Measurements from ENCODE around the gene RGS7. TPM values are rescaled to one million over a fixed set of nuclear protein-coding genes. Genes with fewer than 3 reads are reported as not detected.

The RGS7 gene
- total and polyA plus RNA-seq, 10 donors: 0.09 to 1.8 (median 0.72) TPM; not detected in 1

DNA sequence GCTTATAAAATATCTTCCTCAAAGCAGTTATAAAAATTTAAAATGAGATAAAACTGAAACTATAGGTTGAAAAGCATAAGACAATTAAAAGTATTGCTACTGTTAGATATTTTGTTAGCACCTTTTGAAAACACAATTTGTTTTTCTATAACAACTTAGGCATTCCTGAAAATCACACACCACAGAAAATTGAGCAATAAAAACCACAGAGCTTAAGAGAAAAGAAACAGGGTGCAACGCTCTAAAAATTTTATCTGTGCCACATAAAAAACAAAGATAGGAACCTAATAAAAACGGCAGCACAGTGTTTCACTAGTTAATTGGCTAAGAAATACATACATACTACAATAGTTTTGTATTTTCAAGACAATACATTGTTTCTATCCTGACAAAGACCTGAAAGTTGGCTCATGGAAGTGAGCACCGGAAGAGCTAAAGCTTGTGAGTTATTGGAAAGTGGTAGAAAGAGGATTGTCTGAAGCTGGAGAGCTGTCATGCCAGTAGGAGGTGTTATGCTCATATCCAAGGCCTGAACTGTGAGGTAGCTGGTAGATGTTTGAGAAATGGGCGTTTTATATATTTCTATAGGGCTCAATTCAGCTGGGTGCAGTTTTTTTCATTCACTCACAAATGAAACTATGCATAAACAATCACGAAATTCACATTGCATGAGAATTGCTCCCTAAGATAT, 45.8 kb downstream of the RGS7 start:
- TF ChIP-seq, protein P1, sequence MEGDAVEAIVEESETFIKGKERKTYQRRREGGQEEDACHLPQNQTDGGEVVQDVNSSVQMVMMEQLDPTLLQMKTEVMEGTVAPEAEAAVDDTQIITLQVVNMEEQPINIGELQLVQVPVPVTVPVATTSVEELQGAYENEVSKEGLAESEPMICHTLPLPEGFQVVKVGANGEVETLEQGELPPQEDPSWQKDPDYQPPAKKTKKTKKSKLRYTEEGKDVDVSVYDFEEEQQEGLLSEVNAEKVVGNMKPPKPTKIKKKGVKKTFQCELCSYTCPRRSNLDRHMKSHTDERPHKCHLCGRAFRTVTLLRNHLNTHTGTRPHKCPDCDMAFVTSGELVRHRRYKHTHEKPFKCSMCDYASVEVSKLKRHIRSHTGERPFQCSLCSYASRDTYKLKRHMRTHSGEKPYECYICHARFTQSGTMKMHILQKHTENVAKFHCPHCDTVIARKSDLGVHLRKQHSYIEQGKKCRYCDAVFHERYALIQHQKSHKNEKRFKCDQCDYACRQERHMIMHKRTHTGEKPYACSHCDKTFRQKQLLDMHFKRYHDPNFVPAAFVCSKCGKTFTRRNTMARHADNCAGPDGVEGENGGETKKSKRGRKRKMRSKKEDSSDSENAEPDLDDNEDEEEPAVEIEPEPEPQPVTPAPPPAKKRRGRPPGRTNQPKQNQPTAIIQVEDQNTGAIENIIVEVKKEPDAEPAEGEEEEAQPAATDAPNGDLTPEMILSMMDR (IDR thresholded peaks at IDR 0.05 in 8 of 11, conservative IDR thresholded peaks at IDR 0.05 in 3 of 11): no peak
- TF ChIP-seq POLR2AphosphoS5 (IDR thresholded peaks at IDR 0.05) (no peak), POLR2A (IDR thresholded peaks at IDR 0.05) (no peak)
- no peak for DNase-seq
- Histone ChIP-seq H3K27ac (no peak overlapping the region), H3K36me3 (no peaks in the 10 kb centered on the region), H3K9me3 (no peaks in the 10 kb centered on the region), H3K4me3 (no peak overlapping the region), H3K27me3 (replicated peaks in 1 of 7) (no peaks in the 10 kb centered on the region), H3K4me1 (no peaks in the 10 kb centered on the region)
- WGBS, 5 donors: 56 to 70% (median 57%) methylated on average over 5 of the region's 5 CpGs
- intact Hi-C loops (cut with DNase I; ENCODE audit: low total_unique reads): no loop called here

DNA sequence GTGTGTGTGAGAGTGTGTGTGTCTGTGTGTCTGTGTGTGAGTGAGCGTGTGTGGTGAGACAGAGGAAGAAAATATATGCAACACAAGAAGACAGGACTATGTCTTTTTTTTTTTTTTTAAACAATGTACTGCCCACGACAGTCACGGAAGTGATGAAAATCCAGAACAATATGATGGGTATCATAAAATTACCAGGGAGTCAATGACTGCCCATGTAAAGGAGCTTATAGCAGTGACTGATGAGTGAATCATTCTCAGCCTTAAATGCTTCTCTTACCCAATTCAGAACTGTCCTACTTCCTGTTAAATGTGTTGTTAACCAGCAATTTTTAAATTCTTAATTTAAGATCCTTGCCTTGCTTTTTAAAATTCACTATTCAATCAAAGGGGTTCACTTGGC, 46.6 kb downstream of the RGS7 start:
- Histone ChIP-seq H3K4me1 (no peaks in the 10 kb centered on the region), H3K27me3 (replicated peaks in 1 of 7) (no peaks in the 10 kb centered on the region), H3K9me3 (peaks cover 0 to 6% (median under 1%) of the 10 kb centered on the region in 8 donors), H3K4me3 (no peak overlapping the region), H3K36me3 (no peaks in the 10 kb centered on the region), H3K27ac (no peak overlapping the region)
- no peak for DNase-seq
- WGBS, 5 donors: 81 to 90% (median 88%) methylated on average over 3 of the region's 3 CpGs
- TF ChIP-seq, protein P1 (IDR thresholded peaks at IDR 0.05 in 8 of 11, conservative IDR thresholded peaks at IDR 0.05 in 3 of 11): no peak
- TF ChIP-seq POLR2AphosphoS5 (IDR thresholded peaks at IDR 0.05) (no peak), POLR2A (IDR thresholded peaks at IDR 0.05) (no peak)
- intact Hi-C loops (cut with DNase I; ENCODE audit: low total_unique reads): no loop called here

DNA sequence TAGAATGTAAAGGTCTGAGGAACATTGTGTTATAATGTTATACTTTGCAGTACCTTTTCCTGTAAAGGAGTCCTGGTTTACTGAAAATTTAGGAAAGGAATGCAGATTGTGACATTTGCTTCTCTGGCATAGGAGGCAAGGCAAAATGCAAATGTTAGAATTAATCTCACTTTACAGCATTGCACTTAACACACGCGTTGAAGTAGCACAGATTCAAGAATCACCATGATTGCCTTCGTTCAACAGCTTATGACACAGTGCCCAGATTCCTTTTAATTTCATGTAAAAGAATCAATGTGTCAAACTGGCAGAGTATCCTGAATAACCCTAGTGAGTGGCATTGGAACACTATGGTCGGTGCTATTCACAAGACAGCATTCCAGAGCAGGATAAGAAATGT, 47.4 kb downstream of the RGS7 start:
- no peaks in the 10 kb centered on the region for H3K4me1 ChIP-seq
- H3K4me3 ChIP-seq: no peak overlapping the region
- DNase-seq: no peak
- no peak overlapping the region for H3K27ac ChIP-seq
- H3K27me3 ChIP-seq (replicated peaks in 1 of 7): no peaks in the 10 kb centered on the region
- WGBS, 5 donors: 82 to 91% (median 83%) methylated on average over 4 of the region's 4 CpGs
- intact Hi-C loops (cut with DNase I; ENCODE audit: low total_unique reads): no loop called here
- H3K36me3 ChIP-seq: no peaks in the 10 kb centered on the region
- H3K9me3 ChIP-seq: peaks cover 0 to 14% (median 9%) of the 10 kb centered on the region in 8 donors
- TF ChIP-seq POLR2AphosphoS5 (IDR thresholded peaks at IDR 0.05): no peak
- TF ChIP-seq POLR2A (IDR thresholded peaks at IDR 0.05): no peak
- TF ChIP-seq, protein P1 (IDR thresholded peaks at IDR 0.05 in 8 of 11, conservative IDR thresholded peaks at IDR 0.05 in 3 of 11): no peak

DNA sequence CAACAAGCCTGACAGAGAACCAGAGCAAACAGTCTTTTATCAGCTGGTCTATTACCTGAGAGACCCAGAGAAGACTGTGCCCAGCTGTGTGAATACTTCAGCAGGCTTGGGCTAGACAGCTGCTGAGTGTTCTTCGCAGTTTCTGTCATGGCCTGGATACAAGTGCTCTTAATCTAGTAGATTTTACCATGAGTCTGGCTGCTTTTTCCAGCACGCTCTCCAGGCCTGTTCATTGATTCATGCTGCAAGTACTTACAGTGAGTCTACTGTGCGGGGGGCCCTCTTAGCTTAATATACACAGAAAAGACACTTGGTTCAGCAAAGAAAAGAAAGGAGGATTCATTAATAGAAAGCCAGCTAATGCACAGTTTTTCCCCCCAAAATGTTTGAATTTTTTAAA, 48.5 kb downstream of the RGS7 start:
- intact Hi-C loops (cut with DNase I; ENCODE audit: low total_unique reads): no loop called here
- peaks cover 0 to 26% (median 20%) of the 10 kb centered on the region in 8 donors for H3K9me3 ChIP-seq
- no peaks in the 10 kb centered on the region for H3K27me3 ChIP-seq (replicated peaks in 1 of 7)
- no peak overlapping the region for H3K27ac ChIP-seq
- DNase-seq: no peak
- TF ChIP-seq, protein P1 (IDR thresholded peaks at IDR 0.05 in 8 of 11, conservative IDR thresholded peaks at IDR 0.05 in 3 of 11): no peak
- TF ChIP-seq POLR2A (IDR thresholded peaks at IDR 0.05): no peak
- no peak for TF ChIP-seq POLR2AphosphoS5 (IDR thresholded peaks at IDR 0.05)
- no peaks in the 10 kb centered on the region for H3K4me1 ChIP-seq
- WGBS, 5 donors: 78 to 91% (median 89%) methylated on average over 3 of the region's 3 CpGs
- H3K36me3 ChIP-seq: no peaks in the 10 kb centered on the region
- H3K4me3 ChIP-seq: no peak overlapping the region
